H1 (cell line): Measurements from ENCODE around the gene RECK. TPM values are rescaled to one million over a fixed set of nuclear protein-coding genes. Genes with fewer than 3 reads are reported as not detected.

ENCODE experiments used
- CTCF ChIA-PET: fragments of 300-600 bp; sonication (Branson Sonifier 250); formaldehyde crosslinking; loops from one replicate; lab custom pipeline; 2021; ENCODE audit not compliant: partially characterized antibody; lab: Charles Lee
- POLR2A ChIA-PET: fragments of 300-600 bp; sonication (Branson Sonifier 250); formaldehyde crosslinking; loops from one replicate; lab custom pipeline; 2021; ENCODE audit warnings: inconsistent platforms; ENCODE audit not compliant: partially characterized antibody; lab: Charles Lee
- DNase-seq, 2 experiments: peaks; one replicate each; pipeline versions ENCODE4 v3.0.0 to v3.0.0-alpha.2; 2010 to 2022; ENCODE audit warnings: low spot score in 2 of 2, low read depth in 1 of 2, mixed read lengths in 1 of 2
- FAIRE-seq: peaks from 2 replicates; lab custom pipeline; 2011; peaks lifted over from hg19 to GRCh38; lab: Jason Lieb, UNC
- H2AFZ ChIP-seq: 2 replicates; pipeline ENCODE4 v1.8.1; 2012; ENCODE audit warnings: low read length, inconsistent platforms
- H2AK5ac ChIP-seq: 2 replicates; pipeline ENCODE4 v1.6.1; 2013; ENCODE audit warnings: low read depth, low read length
- H2BK120ac ChIP-seq: replicated peaks from 2 replicates; pipeline ENCODE3; 2013; ENCODE audit warnings: low read depth, low read length, inconsistent platforms
- H2BK12ac ChIP-seq: 2 replicates; pipeline ENCODE4 v1.6.1; 2013; ENCODE audit warnings: low read depth, low read length
- H2BK15ac ChIP-seq: 2 replicates; pipeline ENCODE4 v1.6.1; 2013; ENCODE audit warnings: low read length
- H2BK20ac ChIP-seq: 2 replicates; pipeline ENCODE4 v1.6.1; 2013; ENCODE audit warnings: low read length
- H2BK5ac ChIP-seq: 2 replicates; pipeline ENCODE4 v1.6.1; 2013; ENCODE audit warnings: low read depth, low read length
- H3K14ac ChIP-seq: 2 replicates; pipeline ENCODE4 v1.6.1; 2013; ENCODE audit warnings: inconsistent platforms; ENCODE audit not compliant: insufficient read length
- H3K18ac ChIP-seq: 2 replicates; pipeline ENCODE4 v1.6.1; 2013; ENCODE audit warnings: low read length; ENCODE audit errors: extremely low read depth
- H3K23ac ChIP-seq: 2 replicates; pipeline ENCODE4 v1.6.1; 2013; ENCODE audit warnings: inconsistent platforms; ENCODE audit not compliant: insufficient read length
- H3K23me2 ChIP-seq: 2 replicates; pipeline ENCODE4 v1.6.1; 2013; ENCODE audit warnings: low read depth, low read length
- H3K27ac ChIP-seq: 2 replicates; pipeline ENCODE4 v1.6.1; 2011; ENCODE audit warnings: low read depth, low read length, inconsistent platforms
- H3K27me3 ChIP-seq, 4 experiments: replicated peaks in 1 of 4; 1 replicate in 1 of 4; 2 replicates in 3 of 4; pipeline versions ENCODE4 v1.6.1 to v1.8.1; 2011 to 2013; ENCODE audit warnings: low read length in 3 of 4, mild to moderate bottlenecking in 3 of 4, inconsistent platforms in 2 of 4, mixed read lengths in 2 of 4, moderate library complexity in 1 of 4; ENCODE audit not compliant: control insufficient read depth in 3 of 4, insufficient read depth in 3 of 4; ENCODE audit errors: extremely low read depth in 1 of 4
- H3K36me3 ChIP-seq, 4 experiments: 2 replicates each; pipeline versions ENCODE4 v1.6.1 to v1.8.1; 2011 to 2013; ENCODE audit warnings: mild to moderate bottlenecking in 4 of 4, low read length in 3 of 4, moderate library complexity in 2 of 4, control low read depth in 1 of 4, inconsistent platforms in 1 of 4; ENCODE audit not compliant: insufficient read depth in 4 of 4, control insufficient read depth in 2 of 4
- H3K4ac ChIP-seq: replicated peaks from 2 replicates; pipeline ENCODE3; 2013; ENCODE audit warnings: low read length, low read depth, mixed read lengths, inconsistent platforms; ENCODE audit not compliant: insufficient read length
- H3K4me1 ChIP-seq, 4 experiments: replicated peaks in 1 of 4; 1 replicate in 1 of 4; 2 replicates in 3 of 4; pipeline versions ENCODE4 v1.6.1 to v1.8.1; 2011 to 2013; ENCODE audit warnings: low read length in 3 of 4, inconsistent platforms in 2 of 4, mixed read lengths in 1 of 4; ENCODE audit not compliant: insufficient read depth in 4 of 4, control insufficient read depth in 3 of 4
- H3K4me2 ChIP-seq, 2 experiments: 2 replicates each; pipeline versions ENCODE4 v1.6.1 to v1.8.1; 2011 to 2013; ENCODE audit warnings: low read depth in 2 of 2, low read length in 2 of 2, control low read depth in 1 of 2, inconsistent platforms in 1 of 2, mild to moderate bottlenecking in 1 of 2; ENCODE audit not compliant: insufficient read depth in 1 of 2
- H3K4me3 ChIP-seq, 4 experiments: fragments of 200-600, 300-600 bp in 1 of 4; sonication (generic), shearing (Covaris generic), sonication (Bioruptor Twin) in 1 of 4; 2 replicates each; pipeline versions ENCODE4 v1.5.1 to v1.8.1; 2011 to 2016; ENCODE audit warnings: low read length in 4 of 4, low read depth in 3 of 4, control low read depth in 2 of 4, inconsistent platforms in 2 of 4, mild to moderate bottlenecking in 2 of 4, mixed read lengths in 1 of 4, moderate library complexity in 1 of 4; ENCODE audit not compliant: insufficient read depth in 2 of 4; ENCODE audit errors: extremely low read depth in 1 of 4
- H3K56ac ChIP-seq: replicated peaks from 2 replicates; pipeline ENCODE3; 2013; ENCODE audit warnings: low read depth, mild to moderate bottlenecking, mixed read lengths, low read length, inconsistent platforms; ENCODE audit not compliant: insufficient read length
- H3K79me1 ChIP-seq: 2 replicates; pipeline ENCODE4 v1.6.1; 2013; ENCODE audit warnings: low read depth, low read length, control low read depth
- H3K79me2 ChIP-seq, 2 experiments: 2 replicates each; pipeline versions ENCODE4 v1.6.1 to v1.8.1; 2012 to 2013; ENCODE audit warnings: low read length in 2 of 2, mild to moderate bottlenecking in 2 of 2, inconsistent platforms in 1 of 2; ENCODE audit not compliant: insufficient read depth in 2 of 2, control insufficient read depth in 1 of 2
- H3K9ac ChIP-seq, 4 experiments: replicated peaks in 1 of 4; 1 replicate in 1 of 4; 2 replicates in 3 of 4; pipeline versions ENCODE4 v1.6.1 to v1.8.1; 2011 to 2013; ENCODE audit warnings: low read depth in 3 of 4, low read length in 3 of 4, control low read depth in 2 of 4, mild to moderate bottlenecking in 2 of 4, moderate library complexity in 2 of 4, inconsistent platforms in 1 of 4; ENCODE audit errors: extremely low read depth in 1 of 4
- H3K9me3 ChIP-seq, 2 experiments: 2 replicates each; pipeline versions ENCODE4 v1.6.1 to v1.8.1; 2012 to 2013; ENCODE audit warnings: mild to moderate bottlenecking in 2 of 2, moderate library complexity in 2 of 2, control low read depth in 1 of 2, inconsistent platforms in 1 of 2, low read depth in 1 of 2, low read length in 1 of 2, mixed read lengths in 1 of 2; ENCODE audit not compliant: insufficient read depth in 2 of 2
- H4K20me1 ChIP-seq, 2 experiments: replicated peaks in 1 of 2; 2 replicates each; pipeline versions ENCODE3 to v1.8.1; 2011 to 2013; ENCODE audit warnings: inconsistent platforms in 2 of 2, low read length in 2 of 2, mild to moderate bottlenecking in 1 of 2; ENCODE audit not compliant: insufficient read depth in 2 of 2, control insufficient read depth in 1 of 2
- H4K5ac ChIP-seq: 2 replicates; pipeline ENCODE4 v1.6.1; 2013; ENCODE audit warnings: low read length, low read depth, mixed read lengths, inconsistent platforms; ENCODE audit not compliant: insufficient read length
- H4K8ac ChIP-seq: 2 replicates; pipeline ENCODE4 v1.8.0; 2013; ENCODE audit warnings: mild to moderate bottlenecking, moderate library complexity, low read length, inconsistent platforms; ENCODE audit not compliant: insufficient read depth; ENCODE audit errors: extremely low read depth
- H4K91ac ChIP-seq: replicated peaks from 2 replicates; pipeline ENCODE3; 2013; ENCODE audit warnings: low read length, mixed read lengths, inconsistent platforms; ENCODE audit not compliant: insufficient read length
- FOSL1 ChIP-seq: IDR thresholded peaks from 2 replicates; pipeline ENCODE4 v1.6.1; 2011; ENCODE audit warnings: mild to moderate bottlenecking, low read depth, low read length, moderate library complexity; ENCODE audit not compliant: insufficient read depth
- GTF2F1 ChIP-seq: IDR thresholded peaks from 2 replicates; pipeline ENCODE4 v1.6.1; 2012; ENCODE audit warnings: low read depth, low read length, improper control_type of control experiment, borderline replicate concordance
- HDAC2 ChIP-seq, 2 experiments: fragments of 300-600 bp in 1 of 2; sonication (generic) in 1 of 2; IDR thresholded peaks; 2 replicates each; pipeline ENCODE4 v1.6.1; 2011 to 2012; ENCODE audit warnings: low read depth in 2 of 2, low read length in 2 of 2, mild to moderate bottlenecking in 2 of 2, moderate library complexity in 2 of 2, borderline replicate concordance in 1 of 2, inconsistent platforms in 1 of 2
- KDM4A ChIP-seq: IDR thresholded peaks from one replicate; pipeline ENCODE4 v1.7.1; 2012; ENCODE audit warnings: low read depth, mild to moderate bottlenecking, moderate library complexity, low read length, inconsistent platforms; ENCODE audit not compliant: severe bottlenecking
- KDM5A ChIP-seq: fragments of 200-600 bp; IDR thresholded peaks from 2 replicates; pipeline ENCODE4 v1.7.1; 2012; ENCODE audit warnings: mild to moderate bottlenecking, low read length, inconsistent platforms, mixed read lengths
- MAFK ChIP-seq: IDR thresholded peaks from 2 replicates; pipeline ENCODE4 v1.6.1; 2012; ENCODE audit warnings: low read depth, mild to moderate bottlenecking, improper control_type of control experiment, low read length
- POU5F1 ChIP-seq: IDR thresholded peaks from 2 replicates; pipeline ENCODE4 v1.6.1; 2011; ENCODE audit warnings: low read depth, mild to moderate bottlenecking, low read length, moderate library complexity
- RFX5 ChIP-seq: IDR thresholded peaks from 2 replicates; pipeline ENCODE4 v1.6.1; 2011; ENCODE audit warnings: low read depth, low read length, improper control_type of control experiment, borderline replicate concordance
- RXRA ChIP-seq: IDR thresholded peaks from 2 replicates; pipeline ENCODE4 v1.6.1; 2011; ENCODE audit warnings: low read depth, mild to moderate bottlenecking, low read length, moderate library complexity; ENCODE audit not compliant: insufficient read depth
- SIN3A ChIP-seq, 2 experiments: IDR thresholded peaks in 1 of 2; conservative IDR thresholded peaks in 1 of 2; 2 replicates each; pipeline ENCODE4 v1.6.1; 2011 to 2012; ENCODE audit warnings: low read length in 2 of 2, improper control_type of control experiment in 1 of 2, low read depth in 1 of 2, mild to moderate bottlenecking in 1 of 2
- SP1 ChIP-seq: IDR thresholded peaks from 2 replicates; pipeline ENCODE4 v1.6.1; 2011; ENCODE audit warnings: low read depth, low read length
- SP2 ChIP-seq: IDR thresholded peaks from 2 replicates; pipeline ENCODE4 v1.6.1; 2012; ENCODE audit warnings: mild to moderate bottlenecking, low read length, inconsistent platforms
- TAF7 ChIP-seq: optimal IDR thresholded peaks from 2 replicates; pipeline ENCODE3; 2011; ENCODE audit warnings: low read depth, mild to moderate bottlenecking, inconsistent platforms, low read length, moderate library complexity, borderline replicate concordance
- TBP ChIP-seq: IDR thresholded peaks from 2 replicates; pipeline ENCODE4 v1.6.1; 2011; ENCODE audit warnings: low read depth, low read length, improper control_type of control experiment
- WGBS, 2 experiments: shearing (Covaris generic) in 1 of 2; methylation state at CpG; one replicate each; pipeline versions ENCODE4 v1.1.6 to v1.1.7; 2013 to 2015; ENCODE audit warnings: low lambda C conversion rate in 2 of 2, mixed read lengths in 2 of 2, inconsistent platforms in 1 of 2, low coverage in 1 of 2, missing lambda C conversion rate in 1 of 2; ENCODE audit not compliant: insufficient replicate concordance in 2 of 2, insufficient coverage in 1 of 2, insufficient read length in 1 of 2; ENCODE audit errors: extremely low coverage in 1 of 2, missing lambda C conversion rate in 1 of 2; 5-methylcytosine and 5-hydroxymethylcytosine counted together
- polyA plus RNA-seq, 7 experiments: library from polyadenylated mRNA; depleted of rRNA in 3 of 7; stranded (reverse) in 5 of 7; unstranded in 2 of 7; fragments of >200 nt in 5 of 7; fragments of 200-250 nt in 2 of 7; gene quantifications; 1 replicate in 5 of 7; 2 replicates in 1 of 7; 4 replicates in 1 of 7; pipeline versions ENCODE4 v1.2.1 to v1.2.3, GENCODE V29; 2011 to 2013; ENCODE audit warnings: missing spikeins in 2 of 7, mixed read lengths in 2 of 7
- total RNA-seq: library from RNA; stranded (reverse); fragmentation: NEBNext Ultra II Directional; extraction: Animal tissue kit (Norgen Biotek cat#: 25700); gene quantifications from 2 replicates; pipeline ENCODE4 v1.2.1, GENCODE V29; 2021

RECK gene
- total and polyA plus RNA-seq, 2 of the 8 experiments (the other 6 are each of a cell fraction or from before 2014, with no cell fraction given): 5.4 to 9.8 TPM

DNA sequence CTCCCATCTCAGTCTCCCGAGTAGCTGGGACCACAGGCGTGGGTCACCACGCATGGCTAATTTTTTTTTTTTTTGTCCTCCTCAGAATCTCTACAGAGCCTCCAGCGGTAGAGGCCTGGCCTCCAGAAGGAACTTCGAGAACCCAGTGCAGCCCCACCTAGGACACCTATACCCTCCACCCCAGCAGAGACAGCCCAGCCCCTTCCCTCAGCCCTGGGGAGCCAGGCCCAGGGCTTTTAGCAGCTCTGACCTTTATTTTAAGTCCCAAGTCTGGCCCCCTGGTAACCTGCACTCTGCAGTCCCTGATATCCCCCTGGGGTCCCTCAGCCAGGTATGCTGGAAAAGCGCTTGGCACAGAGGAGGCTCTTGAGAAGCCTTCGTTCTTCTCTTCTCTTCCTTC is 105.0 kb downstream of the RECK start:
- peaks cover 18 to 31% (median 26%) of the 10 kb centered on the region in 4 experiments for H3K27me3 ChIP-seq
- H3K23ac ChIP-seq: no peak overlapping the region
- no peak overlapping the region for H3K18ac ChIP-seq
- no peaks in the 10 kb centered on the region; a peak in 1 of 8 replicates for H3K36me3 ChIP-seq
- peaks cover 0 to 7% (median under 1%) of the 10 kb centered on the region in 4 experiments; a peak in 3 of 7 replicates for H3K4me1 ChIP-seq
- H2BK120ac ChIP-seq: no peak overlapping the region
- H4K8ac ChIP-seq: no peak overlapping the region
- H3K23me2 ChIP-seq: peaks cover 9% of the 10 kb centered on the region
- H3K79me1 ChIP-seq: no peaks in the 10 kb centered on the region
- 90% methylated on average over 7 of the region's 7 CpGs; no CpG with 5 or more reads in 1 of the 2 experiments for WGBS, 2 experiments
- H4K5ac ChIP-seq: no peak overlapping the region
- H4K91ac ChIP-seq: no peak overlapping the region
- H3K79me2 ChIP-seq: no peaks in the 10 kb centered on the region
- H3K9ac ChIP-seq: no peak overlapping the region
- no peak overlapping the region for H2BK12ac ChIP-seq
- POLR2A ChIA-PET: interaction anchor here (3.7 kb wide), 1 partner anchor 23 kb away, joined by 19 read pairs; no protein-coding TSS in a partner anchor
- H2BK15ac ChIP-seq: no peak overlapping the region
- no peak overlapping the region for H2BK20ac ChIP-seq
- H3K56ac ChIP-seq: no peak overlapping the region
- H3K14ac ChIP-seq: no peak overlapping the region
- H4K20me1 ChIP-seq: peaks cover 3 to 6% of the 10 kb centered on the region in 2 experiments
- no peak for FAIRE-seq
- no peak overlapping the region for H3K27ac ChIP-seq
- no peak overlapping the region for H2BK5ac ChIP-seq
- H3K4me3 ChIP-seq: no peak overlapping the region
- no peak overlapping the region for H2AK5ac ChIP-seq
- CTCF ChIA-PET: interaction anchor here (0.6 to 6.7 kb wide), 9 partner anchors 9 to 691 kb away, joined by 3 to 58 read pairs (median 7); partner anchors contain the start of genes CCIN and CLTA
- no peak for DNase-seq
- no peak overlapping the region for H2AFZ ChIP-seq
- H3K4ac ChIP-seq: no peak overlapping the region
- H3K4me2 ChIP-seq: no peak overlapping the region
- peaks cover 0 to 7% of the 10 kb centered on the region in 2 experiments; a peak in 2 of 4 replicates for H3K9me3 ChIP-seq
- TF ChIP-seq RFX5 (no peak), SIN3A (conservative IDR thresholded peaks at IDR 0.05 in 1 of 2, IDR thresholded peaks at IDR 0.05 in 1 of 2; ENCODE audit: low read depth in 1 of 2, low read length in 2 of 2) (no peak), SP1 (no peak), POU5F1 (no peak), KDM4A (no peak), HDAC2 (IDR thresholded peaks at IDR 0.05; ENCODE audit: borderline replicate concordance in 1 of 2, low read depth in 2 of 2, low read length in 2 of 2) (no peak), TAF7 (no peak), GTF2F1 (no peak), KDM5A (no peak), RXRA (no peak), FOSL1 (no peak), SP2 (no peak), MAFK (no peak), TBP (no peak)
